HepG2 (cell line): ENCODE results near the gene GNAT3. TPM values are rescaled to one million over a fixed set of nuclear protein-coding genes. Genes with fewer than 3 reads are reported as not detected.

Experiments used
- polyA plus RNA-seq, 8 experiments: library from polyadenylated mRNA; depleted of rRNA in 3 of 8; stranded (reverse) in 7 of 8; unstranded in 1 of 8; fragments of >200 nt; fragmentation: Illumina TruSeq in 4 of 8; extraction: Trizol in 4 of 8; gene quantifications; 2 replicates each; pipeline versions ENCODE4 v1.2.1 to v1.2.3, GENCODE V29; 2011 to 2016; ENCODE audit warnings: low read depth in 4 of 8, missing spikeins in 1 of 8, mixed read lengths in 1 of 8; ENCODE audit not compliant: insufficient read depth in 1 of 8
- total RNA-seq, 5 experiments: library from RNA; depleted of rRNA; stranded (reverse); fragments of >200 nt; fragmentation: Illumina TruSeq; extraction: Trizol; gene quantifications; 2 replicates each; pipeline ENCODE4 v1.2.3, GENCODE V29; 2016; ENCODE audit warnings: low read depth in 1 of 5

GNAT3 gene
- total and polyA plus RNA-seq, 2 of the 13 experiments (the other 11 are each of a cell fraction or from before 2014, with no cell fraction given), result not detected

Other genes starting within 250 kb of the GNAT3 start
- 3.4 and 4.8 TPM in 2 replicates for gene CD36, start 126.6 kb upstream of the GNAT3 start, total RNA-seq (2016; rRNA removed; fragmentation: Illumina TruSeq; extraction: Trizol)
- gene CD36, start 126.6 kb upstream of the GNAT3 start, polyA plus RNA-seq (2011; rRNA removed), result 1.9 and 2.8 TPM in 2 replicates